Keratinocyte (primary cell): ENCODE measurements around the gene CACNG3. TPM values are rescaled to one million over a fixed set of nuclear protein-coding genes. Genes with fewer than 3 reads are reported as not detected.

Experiments used
- DNase-seq: peaks from one replicate; pipeline ENCODE4 v3.0.0-alpha.2; 2011; ENCODE audit warnings: low read depth, missing footprints, low spot score
- FAIRE-seq: peaks from 2 replicates; lab custom pipeline; 2011; peaks lifted over from hg19 to GRCh38; lab: Jason Lieb, UNC
- H2AFZ ChIP-seq: 2 replicates; pipeline ENCODE4 v1.6.0; 2012; ENCODE audit warnings: low read length, control low read depth, inconsistent platforms; ENCODE audit not compliant: control insufficient read depth
- H3K27ac ChIP-seq: 2 replicates; pipeline ENCODE4 v1.5.1; 2011; ENCODE audit warnings: low read length; ENCODE audit not compliant: control insufficient read depth, insufficient read depth
- H3K27me3 ChIP-seq: 3 replicates; pipeline ENCODE4 v1.6.0; 2011; ENCODE audit warnings: low read length; ENCODE audit not compliant: control insufficient read depth, insufficient read depth; ENCODE audit errors: extremely low read depth
- H3K36me3 ChIP-seq, 2 experiments: 2 replicates in 1 of 2; 3 replicates in 1 of 2; pipeline ENCODE4 v1.5.1; 2011; ENCODE audit warnings: low read length in 2 of 2, mild to moderate bottlenecking in 1 of 2; ENCODE audit not compliant: control insufficient read depth in 2 of 2, insufficient read depth in 2 of 2; ENCODE audit errors: extremely low read depth in 1 of 2
- H3K4me1 ChIP-seq: 3 replicates; pipeline ENCODE4 v1.5.1; 2011; ENCODE audit warnings: low read length; ENCODE audit not compliant: control insufficient read depth, insufficient read depth; ENCODE audit errors: extremely low read depth
- H3K4me2 ChIP-seq: 3 replicates; pipeline ENCODE4 v1.6.0; 2011; ENCODE audit warnings: low read depth, low read length; ENCODE audit not compliant: control insufficient read depth, insufficient read depth; ENCODE audit errors: extremely low read depth
- H3K4me3 ChIP-seq, 3 experiments: fragments of 200-600 bp in 1 of 3; sonication (generic) in 1 of 3; 2 replicates in 2 of 3; 3 replicates in 1 of 3; pipeline ENCODE4 v1.5.1; 2011 to 2016; ENCODE audit warnings: low read length in 3 of 3, mild to moderate bottlenecking in 3 of 3, control low read depth in 2 of 3, inconsistent platforms in 1 of 3, low read depth in 1 of 3, mixed read lengths in 1 of 3, mixed run types in 1 of 3, moderate library complexity in 1 of 3; ENCODE audit not compliant: control insufficient read depth in 2 of 3, insufficient read depth in 2 of 3; ENCODE audit errors: extremely low read depth in 1 of 3
- H3K79me2 ChIP-seq: 2 replicates; pipeline ENCODE4 v1.6.0; 2012; ENCODE audit warnings: low read length; ENCODE audit not compliant: control insufficient read depth, insufficient read depth
- H3K9ac ChIP-seq: 3 replicates; pipeline ENCODE4 v1.6.0; 2011; ENCODE audit warnings: low read length; ENCODE audit not compliant: control insufficient read depth, insufficient read depth; ENCODE audit errors: extremely low read depth
- H3K9me1 ChIP-seq: 3 replicates; pipeline ENCODE4 v1.6.0; 2011; ENCODE audit warnings: low read length; ENCODE audit not compliant: control insufficient read depth, insufficient read depth; ENCODE audit errors: extremely low read depth
- H3K9me3 ChIP-seq: 2 replicates; pipeline ENCODE4 v1.5.1; 2012; ENCODE audit warnings: low read depth, low read length; ENCODE audit not compliant: control insufficient read depth
- H4K20me1 ChIP-seq: 3 replicates; pipeline ENCODE4 v1.6.0; 2011; ENCODE audit warnings: low read length; ENCODE audit not compliant: control insufficient read depth, insufficient read depth; ENCODE audit errors: extremely low read depth
- CTCF ChIP-seq, 3 experiments: IDR thresholded peaks in 1 of 3; conservative IDR thresholded peaks in 1 of 3; optimal IDR thresholded peaks in 1 of 3; 2 replicates in 2 of 3; 3 replicates in 1 of 3; pipeline versions ENCODE3 to v1.5.1; 2011; ENCODE audit warnings: low read length in 3 of 3, mild to moderate bottlenecking in 3 of 3, moderate library complexity in 2 of 3, control low read depth in 1 of 3, inconsistent platforms in 1 of 3; ENCODE audit not compliant: insufficient read depth in 2 of 3; ENCODE audit errors: extremely low read depth in 1 of 3
- EZH2 ChIP-seq: IDR thresholded peaks from one replicate; pipeline ENCODE4 v1.6.1; 2012; ENCODE audit warnings: inconsistent platforms, mild to moderate bottlenecking, low read length, moderate library complexity
- dilution Hi-C: fragments of 300-500 bp; cut with MboI; formaldehyde crosslinking; loops from one replicate; pipeline ENCODE4 v1.7.0; 2020; ENCODE audit warnings: low sequenced_read_pairs; ENCODE audit not compliant: extremely low pct_ligation_motif_present
- polyA plus RNA-seq, 5 experiments: library from polyadenylated mRNA; depleted of rRNA in 3 of 5; stranded (reverse) in 3 of 5; stranded (forward) in 1 of 5; unstranded in 1 of 5; fragments of >200 nt; gene quantifications; 1 replicate in 1 of 5; 2 replicates in 3 of 5; 3 replicates in 1 of 5; pipeline versions ENCODE4 v1.2.1 to v1.2.3, GENCODE V29; 2011 to 2012; ENCODE audit warnings: missing spikeins in 2 of 5, low read depth in 1 of 5, low replicate concordance in 1 of 5

CACNG3 gene
- polyA plus RNA-seq, 1 donor (not counting 4 experiments of a cell fraction or from before 2014, with no cell fraction given): not detected

DNA sequence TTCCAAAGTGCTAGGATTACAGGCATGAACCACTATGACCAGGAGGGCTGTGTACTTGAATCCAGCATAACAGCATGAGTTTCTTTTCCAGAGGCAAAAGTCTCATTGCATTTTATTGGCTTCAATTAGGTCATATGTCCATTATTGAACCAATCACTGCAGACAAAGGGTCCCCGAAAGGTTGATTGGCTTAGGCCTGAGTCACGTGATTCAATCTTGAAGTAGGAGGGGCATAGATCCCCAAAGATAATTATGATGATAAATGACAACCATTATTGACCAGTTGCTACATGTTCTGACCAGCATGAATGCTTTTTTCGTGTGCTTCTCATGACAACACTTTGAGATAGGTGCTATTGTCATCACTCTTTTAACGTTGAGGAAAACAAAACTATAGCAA is 25.3 kb downstream of the CACNG3 start:
- Histone ChIP-seq H3K4me3 (no peak overlapping the region), H2AFZ (no peak overlapping the region), H3K79me2 (no peaks in the 10 kb centered on the region), H3K36me3 (no peaks in the 10 kb centered on the region), H3K9me3 (peaks cover 4% of the 10 kb centered on the region), H3K4me1 (no peaks in the 10 kb centered on the region), H3K27me3 (no peaks in the 10 kb centered on the region), H3K9ac (no peak overlapping the region), H3K4me2 (no peak overlapping the region), H4K20me1 (no peaks in the 10 kb centered on the region), H3K9me1 (no peaks in the 10 kb centered on the region), H3K27ac (no peak overlapping the region)
- dilution Hi-C loops: no loop called here
- DNase-seq: no peak
- TF ChIP-seq CTCF (optimal IDR thresholded peaks at IDR 0.05 in 1 of 3, IDR thresholded peaks at IDR 0.05 in 1 of 3, conservative IDR thresholded peaks at IDR 0.05 in 1 of 3; ENCODE audit: extremely low read depth in 1 of 3, insufficient read depth in 2 of 3, low read length in 3 of 3) (no peak), EZH2 (no peak)
- FAIRE-seq: no peak

- Histone ChIP-seq H3K9ac (no peak overlapping the region), H4K20me1 (no peaks in the 10 kb centered on the region), H3K79me2 (no peaks in the 10 kb centered on the region), H3K4me2 (no peak overlapping the region), H3K27ac (no peak overlapping the region), H3K27me3 (no peaks in the 10 kb centered on the region), H2AFZ (no peak overlapping the region), H3K4me3 (no peak overlapping the region), H3K36me3 (no peaks in the 10 kb centered on the region), H3K4me1 (no peaks in the 10 kb centered on the region), H3K9me1 (no peaks in the 10 kb centered on the region), H3K9me3 (peaks cover 2% of the 10 kb centered on the region)
- FAIRE-seq: no peak
- no peak for DNase-seq
- TF ChIP-seq EZH2 (no peak), CTCF (optimal IDR thresholded peaks at IDR 0.05 in 1 of 3, IDR thresholded peaks at IDR 0.05 in 1 of 3, conservative IDR thresholded peaks at IDR 0.05 in 1 of 3; ENCODE audit: extremely low read depth in 1 of 3, insufficient read depth in 2 of 3, low read length in 3 of 3) (no peak)
- dilution Hi-C loops: no loop called here
These were observed 26.0 kb downstream of the CACNG3 start for GRCh38 chr16:24282141-24282540.
